GM19452 (cell line): Measurements from ENCODE around the gene MTFR1L.

Experiments used
- ATAC-seq: cut with Tn5 transposase; IDR thresholded peaks from one replicate; pipeline ENCODE4 v1.9.1; 2021; ENCODE audit not compliant: unreplicated experiment

The MTFR1L gene

DNA sequence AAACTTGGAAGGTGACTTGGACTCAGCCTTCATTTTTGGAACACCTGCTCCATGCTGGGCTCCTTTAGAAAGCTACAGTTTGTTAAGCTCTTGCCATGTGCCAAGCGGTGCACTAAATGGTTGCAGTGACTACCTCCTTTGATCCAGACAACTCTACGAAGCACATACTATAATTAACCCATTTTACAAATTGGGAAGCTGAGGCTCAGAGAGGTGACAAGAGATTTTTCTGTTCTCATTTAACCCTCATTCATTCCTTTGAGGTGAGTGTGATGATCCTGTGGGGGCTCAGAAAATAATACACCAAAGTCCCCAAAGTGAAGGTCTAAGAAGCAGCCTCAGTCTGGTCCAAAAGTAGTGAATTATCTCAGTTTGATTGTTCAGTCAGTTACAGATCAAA, 57.4 kb downstream of the MTFR1L start:
- ATAC-seq = no peak

DNA sequence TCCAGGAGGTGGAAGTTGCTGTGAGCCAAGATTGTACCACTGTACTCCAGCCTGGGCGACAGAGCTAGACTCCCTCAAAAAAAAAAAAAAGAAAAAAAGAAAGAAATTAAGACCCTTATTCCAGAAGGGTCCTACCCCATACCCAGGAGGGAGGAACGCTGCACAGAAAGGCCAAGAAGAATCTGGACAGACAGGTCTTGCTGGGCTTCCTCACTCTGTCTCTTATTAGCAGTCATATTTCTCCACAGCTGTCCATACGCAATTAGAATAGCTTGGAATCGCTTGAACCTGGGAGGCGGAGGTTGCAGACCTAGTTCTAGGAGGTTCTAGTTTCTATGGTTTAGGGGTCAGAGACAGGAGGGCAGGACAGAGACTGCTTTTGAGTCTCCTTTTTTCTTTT, 58.9 kb downstream of the MTFR1L start:
- no peak for ATAC-seq

DNA sequence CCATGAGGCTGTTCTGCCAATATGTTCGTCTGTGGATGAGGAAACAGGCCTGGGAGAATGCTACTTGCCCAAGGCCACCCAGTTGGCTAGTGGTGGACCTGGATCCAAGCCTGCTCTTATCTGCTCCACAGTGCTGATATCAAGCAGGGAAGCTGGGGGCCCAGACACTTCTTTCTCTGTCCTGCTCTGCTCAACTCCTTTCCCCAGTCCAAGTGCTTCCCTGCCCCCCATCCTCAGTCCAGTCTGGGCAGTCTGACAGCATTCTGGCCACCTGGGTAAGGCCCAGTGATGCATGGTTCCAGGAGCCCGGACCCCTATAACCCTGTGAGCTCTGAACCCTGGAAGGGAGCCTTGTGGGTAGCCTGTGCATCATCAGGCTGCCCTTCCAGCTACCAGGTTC, 59.9 kb downstream of the MTFR1L start:
- no peak for ATAC-seq

GRCh38 chr1:25880518-25880917, 60.8 kb downstream of the MTFR1L start:
- ATAC-seq = no peak

- ATAC-seq = no peak
Observed at GRCh38 chr1:25881266-25881665, 61.5 kb downstream of the MTFR1L start.
